SK-MEL-5 (cell line): ENCODE data around the gene SMIM12. TPM values are rescaled to one million over a fixed set of nuclear protein-coding genes. Genes with fewer than 3 reads are reported as not detected.
"Not testable (repeated sequence)": the region's sequence is repeated elsewhere in the genome, so short reads cannot be mapped to it uniquely, and the experiment has no call there.

ENCODE experiments used
- DNase-seq: peaks from one replicate; pipeline ENCODE4 v3.0.0-alpha.2; 2016; ENCODE audit warnings: low read depth, low spot score
- in situ Hi-C: cut with HindIII; loops from 2 replicates; pipeline ENCODE4 v1.10.0; 2016; ENCODE audit warnings: low sequenced_read_pairs, high pct_unique_total_duplicates, low pct_unique_long_range_greater_than_20kb
- total RNA-seq: library from RNA; depleted of rRNA; stranded (reverse); fragments of >200 nt; shearing (Covaris generic); gene quantifications from 2 replicates; pipeline ENCODE4 v1.2.3, GENCODE V29; 2014; rRNA removed

Gene SMIM12
- total RNA-seq, 1 experiment from 2014 or later: 40.7 TPM

DNA sequence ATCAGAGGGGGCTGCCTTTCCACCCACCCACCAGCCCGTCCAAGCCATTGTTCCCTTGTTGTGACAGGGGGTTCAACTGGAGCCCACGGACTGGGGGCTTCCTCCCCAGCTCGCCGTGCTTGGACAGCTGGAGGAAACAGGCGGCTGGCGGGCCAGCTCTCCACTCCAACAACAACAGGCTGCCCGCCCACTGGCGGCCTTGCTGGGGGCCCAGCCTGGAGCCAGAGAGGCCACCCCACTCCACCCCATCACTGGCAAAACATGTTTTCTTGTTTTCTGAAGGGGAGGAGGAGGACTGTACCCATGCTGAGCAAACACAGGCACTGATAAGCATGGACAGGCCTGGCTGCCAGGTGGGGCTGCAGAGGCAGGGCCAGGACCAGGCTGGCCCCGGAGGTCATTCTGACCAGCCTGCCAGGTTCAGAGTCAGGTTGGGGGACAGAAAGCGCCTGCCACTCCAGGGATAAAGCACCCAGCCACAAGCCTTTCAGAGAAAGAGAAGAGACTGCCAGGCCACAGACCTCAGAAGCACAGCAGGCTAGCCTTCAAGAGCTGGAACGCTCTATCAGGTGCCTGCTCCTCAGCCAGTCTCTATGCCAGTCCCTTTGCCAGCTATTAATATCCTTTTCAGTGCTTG is 34.0 kb downstream of the SMIM12 start:
- in situ Hi-C loops: no loop called here
- DNase-seq: no peak

DNA sequence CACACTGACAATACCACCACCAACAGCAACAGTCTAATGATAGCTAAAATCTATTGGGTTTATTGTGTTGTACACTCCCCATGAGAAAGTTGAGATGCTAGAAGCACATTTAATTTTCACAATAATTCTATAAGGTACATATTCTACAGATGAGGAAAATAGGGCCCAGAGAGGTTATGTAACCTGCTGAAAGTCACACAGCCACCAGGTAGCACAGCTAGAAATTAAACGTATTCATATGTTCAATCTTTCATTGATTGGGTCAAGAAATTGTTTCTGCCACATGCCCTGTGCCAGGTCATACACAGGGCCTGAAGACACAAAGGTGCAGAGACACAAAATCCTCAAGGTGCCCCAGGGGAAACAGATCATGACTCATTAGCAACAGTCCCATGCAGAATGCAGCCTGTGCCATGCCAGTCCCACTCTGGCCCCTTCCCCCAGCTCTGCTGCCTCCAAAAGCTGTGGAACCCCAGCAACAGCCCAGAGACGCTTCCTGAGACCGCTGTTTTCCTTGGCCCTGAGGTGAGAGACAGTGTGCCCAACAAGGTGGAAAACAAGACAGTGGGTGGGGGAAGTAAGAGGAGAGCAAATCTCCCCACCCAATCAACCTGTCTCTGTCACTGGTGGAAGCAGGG is 34.6 kb downstream of the SMIM12 start:
- in situ Hi-C loops: no loop called here

DNA sequence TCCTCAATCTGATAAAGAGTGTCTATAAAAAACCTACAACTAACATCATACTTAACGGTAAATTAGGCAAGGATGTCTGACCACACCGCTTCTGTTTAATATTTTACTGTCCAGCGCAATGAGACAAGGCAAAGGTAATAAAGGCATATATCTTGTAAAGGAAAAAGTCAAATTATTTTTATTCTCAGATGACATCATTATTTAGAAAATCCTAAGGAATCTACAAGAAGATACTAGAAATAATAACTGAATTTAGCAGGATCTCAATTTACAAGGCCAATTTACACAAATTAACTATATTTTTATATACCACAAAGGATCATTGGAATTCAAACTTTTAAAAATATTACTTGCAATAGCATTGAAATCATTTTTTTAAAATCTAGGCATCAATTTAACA is 37.3 kb downstream of the SMIM12 start:
- in situ Hi-C loops: no loop called here
- DNase-seq: no peak

More for the DNA sequence above, 34.6 kb downstream of the SMIM12 start:
- no peak for DNase-seq

DNA sequence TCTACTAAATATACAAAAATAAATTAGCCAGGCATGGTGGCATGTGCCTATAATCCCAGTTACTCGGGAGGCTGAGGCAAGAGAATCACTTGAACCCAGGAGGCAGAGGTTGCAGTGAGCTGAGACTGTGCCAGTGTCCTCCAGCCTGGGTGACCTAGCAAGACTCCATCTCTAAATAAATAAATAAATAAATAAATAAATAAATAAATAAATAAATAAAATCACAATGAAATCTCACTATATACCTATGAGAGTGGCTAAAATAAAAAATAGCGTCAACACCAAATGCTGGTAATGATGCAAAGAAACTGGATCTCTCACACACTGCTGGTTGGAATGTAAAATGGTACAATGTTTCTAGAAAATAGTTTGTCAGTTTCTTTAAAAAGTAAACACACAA is 40.7 kb downstream of the SMIM12 start:
- in situ Hi-C loops, DNase-seq: not testable (repeated sequence)

DNA sequence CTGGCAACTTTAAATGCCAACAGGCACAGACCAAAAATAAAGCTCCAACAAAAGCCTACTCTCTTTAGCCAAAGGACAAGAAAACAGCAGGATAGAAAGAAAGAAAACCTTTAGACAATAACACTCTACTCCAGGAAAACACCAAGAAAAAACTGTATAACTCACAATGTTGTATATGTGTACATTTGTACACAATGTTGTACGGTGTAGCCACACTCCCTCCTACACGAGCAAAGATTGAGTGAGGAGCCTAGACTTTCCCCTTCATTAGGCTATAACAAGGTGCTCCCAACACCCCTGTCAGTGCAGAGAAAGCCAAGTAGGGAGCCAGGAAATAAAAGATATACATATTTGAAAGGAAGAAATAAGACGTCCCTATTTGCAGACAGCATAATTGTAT is 42.8 kb downstream of the SMIM12 start:
- in situ Hi-C loops: no loop called here
- DNase-seq: no peak

DNA sequence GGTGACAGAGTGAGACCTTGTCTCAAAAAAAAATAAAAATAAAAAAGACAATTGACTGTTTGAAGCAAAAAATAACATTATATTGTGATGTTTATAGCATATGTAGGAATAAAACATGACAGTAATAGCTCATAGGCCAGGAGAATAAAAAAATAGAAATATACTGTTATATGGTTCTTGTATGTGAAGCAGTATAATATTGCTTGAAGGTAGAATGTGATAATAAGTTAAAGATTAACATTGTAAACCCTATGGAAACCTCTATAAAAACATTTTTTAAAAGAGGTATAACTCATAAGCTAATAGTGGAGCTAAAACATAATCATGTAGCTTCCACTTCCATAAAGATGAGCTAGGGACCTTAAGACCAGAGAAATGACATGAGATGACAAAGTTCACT is 43.2 kb downstream of the SMIM12 start:
- DNase-seq: no peak
- in situ Hi-C loops: no loop called here

DNA sequence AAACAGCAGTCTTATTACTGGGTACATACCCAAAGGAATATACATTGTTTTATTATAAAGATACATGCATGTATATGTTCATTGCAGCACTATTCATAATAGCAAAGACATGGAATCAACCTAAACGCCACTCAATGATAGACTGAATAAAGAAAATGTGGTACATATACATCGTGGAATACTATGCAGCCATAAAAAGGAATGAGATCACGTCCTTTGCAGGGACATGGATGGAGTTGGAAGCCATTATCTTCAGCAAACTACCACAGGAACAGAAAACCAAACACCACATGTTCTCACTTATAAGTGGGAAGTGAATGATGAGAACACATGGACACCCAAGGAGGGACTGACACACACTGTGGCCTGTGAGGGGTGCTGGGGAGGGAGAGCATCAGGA is 48.8 kb downstream of the SMIM12 start:
- in situ Hi-C loops, DNase-seq: not testable (repeated sequence)

DNA sequence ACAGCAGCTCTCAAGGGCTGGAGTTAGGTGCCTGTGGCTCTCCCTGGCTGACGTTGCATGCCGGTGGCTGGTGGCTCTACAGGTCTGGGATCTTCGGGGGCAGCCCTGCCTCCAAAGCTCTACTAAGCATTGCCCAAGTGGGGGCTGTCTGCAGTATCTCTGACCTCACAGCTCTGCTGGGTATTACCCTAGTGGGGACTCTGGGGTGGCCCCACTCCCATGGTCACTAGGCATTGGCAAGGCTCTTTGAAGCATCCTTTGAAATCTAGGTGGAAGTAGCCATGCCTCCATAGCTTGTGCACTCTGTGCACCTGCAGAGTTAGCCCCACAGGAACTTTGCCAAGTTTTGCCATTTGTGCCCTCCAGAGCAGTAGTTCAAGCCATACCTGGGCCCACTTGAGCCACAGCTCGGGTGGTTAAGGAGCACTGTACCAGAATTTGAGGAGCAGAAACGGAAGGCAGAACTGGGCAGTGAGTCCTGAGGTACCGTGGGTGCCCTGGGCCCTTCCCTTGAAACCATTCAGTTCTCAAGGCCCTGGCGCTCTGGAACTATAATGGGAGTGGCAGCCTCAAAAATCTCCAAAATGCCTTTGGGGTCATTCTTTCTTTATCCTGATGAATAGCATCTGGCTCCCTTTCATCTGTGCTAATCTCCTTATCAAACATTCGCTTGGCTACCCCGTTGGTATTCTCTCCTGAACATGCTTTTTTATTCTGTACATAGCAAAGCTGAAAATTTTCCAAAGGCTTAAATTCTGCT is 51.3 kb downstream of the SMIM12 start:
- in situ Hi-C loops: no loop called here
- DNase-seq: no peak

DNA sequence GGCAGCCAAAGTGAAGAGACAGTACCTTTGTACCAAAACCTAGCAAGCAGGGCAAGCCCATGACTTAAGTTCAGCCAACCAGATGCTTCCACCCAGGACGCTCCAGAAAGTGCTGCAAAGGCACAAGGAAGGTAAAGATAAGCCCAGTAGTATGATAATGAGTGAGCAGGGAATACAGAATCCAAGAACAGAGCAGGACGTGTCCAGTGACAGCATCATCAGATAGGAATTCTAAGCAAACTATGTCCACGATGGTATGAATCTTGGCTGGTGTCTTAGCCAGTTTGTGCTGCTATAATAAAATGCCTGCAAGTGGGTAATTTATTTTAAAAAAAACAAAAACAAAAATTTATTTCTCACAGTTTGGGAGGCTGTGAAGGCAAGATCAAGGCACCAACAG is 53.2 kb downstream of the SMIM12 start:
- no peak for DNase-seq

DNA sequence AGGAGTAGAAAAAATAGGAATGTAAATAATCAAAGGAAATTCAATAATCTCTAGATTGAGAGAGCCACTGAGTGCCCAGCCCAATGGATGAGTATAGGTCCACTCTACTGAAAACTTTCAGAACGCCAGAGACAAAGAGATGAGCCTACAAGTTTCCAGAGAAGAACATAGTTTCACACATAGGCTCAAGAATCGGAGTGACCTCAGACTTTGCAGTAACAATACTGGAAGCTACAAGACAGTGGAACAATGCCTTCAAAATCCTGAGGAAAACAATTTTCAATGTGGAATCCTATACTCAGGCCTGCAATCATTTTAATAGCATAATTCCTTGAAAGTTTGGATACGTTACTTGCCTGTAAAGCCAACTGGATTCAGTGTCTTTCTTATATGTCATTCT is 55.8 kb downstream of the SMIM12 start:
- no peak for DNase-seq
- in situ Hi-C loops: no loop called here

More for the DNA sequence above, 53.2 kb downstream of the SMIM12 start:
- in situ Hi-C loops: no loop called here

Other genes with a start within 250 kb of the SMIM12 start
- not detected in 2 replicates for gene GJB5, start 104.7 kb downstream of the SMIM12 start, total RNA-seq
- not detected in 2 replicates for gene GJB4, start 100.0 kb downstream of the SMIM12 start, total RNA-seq
- not detected in 2 replicates for gene GJB3, start 78.5 kb downstream of the SMIM12 start, total RNA-seq
- not detected in 2 replicates for gene GJA4, start 66.8 kb downstream of the SMIM12 start, total RNA-seq
- 0.35 and 1.8 TPM in 2 replicates for gene DLGAP3, start 69.9 kb upstream of the SMIM12 start, total RNA-seq
- gene TMEM35B, start 125.6 kb upstream of the SMIM12 start, total RNA-seq: 22.7 and 22.9 TPM in 2 replicates
- 10.0 and 10.4 TPM in 2 replicates for gene ZMYM6, start 172.2 kb upstream of the SMIM12 start, total RNA-seq
- gene ZMYM1, start 219.6 kb upstream of the SMIM12 start, total RNA-seq: 18.8 and 19.3 TPM in 2 replicates